Renal pelvis (tissue), 12 donors: ENCODE results near the gene TMEM235. TPM values are rescaled to one million over a fixed set of nuclear protein-coding genes. Genes with fewer than 3 reads are reported as not detected.

Experiments
- DNase-seq: peaks from one replicate; pipeline ENCODE4 v3.0.0-alpha.2; 2013
- long read RNA-seq, 16 experiments: transcript quantifications; one replicate each; lab custom pipeline, GENCODE V29; 2026
- polyA plus RNA-seq, 3 donors: library from polyadenylated mRNA; unstranded; fragments of 120-200 nt; gene quantifications; one replicate each; pipeline ENCODE4 v1.2.1, GENCODE V29; 2013; ENCODE audit not compliant: insufficient read length in 3 of 3

TMEM235 gene
- polyA plus RNA-seq: not detected
- long read RNA-seq, donor 1: 0 reads
- long read RNA-seq, donor 2: 0 reads
- long read RNA-seq, donor 3: 0 reads
- long read RNA-seq, donor 4: 0 reads
- long read RNA-seq, donor 5: 0 reads
- long read RNA-seq, donor 6: 0 reads
- long read RNA-seq, donor 7: 0 reads
- long read RNA-seq, donor 8: 0 reads
- long read RNA-seq, donor 9: 0 reads
- long read RNA-seq, donor 10: 0 reads
- long read RNA-seq, donor 11: 0 reads
- long read RNA-seq, donor 12: 0 reads
- long read RNA-seq, donor 13: 0 reads
- long read RNA-seq, donor 14: 0 reads
- long read RNA-seq, donor 15: 0 reads
- long read RNA-seq, donor 16: 0 reads

DNA sequence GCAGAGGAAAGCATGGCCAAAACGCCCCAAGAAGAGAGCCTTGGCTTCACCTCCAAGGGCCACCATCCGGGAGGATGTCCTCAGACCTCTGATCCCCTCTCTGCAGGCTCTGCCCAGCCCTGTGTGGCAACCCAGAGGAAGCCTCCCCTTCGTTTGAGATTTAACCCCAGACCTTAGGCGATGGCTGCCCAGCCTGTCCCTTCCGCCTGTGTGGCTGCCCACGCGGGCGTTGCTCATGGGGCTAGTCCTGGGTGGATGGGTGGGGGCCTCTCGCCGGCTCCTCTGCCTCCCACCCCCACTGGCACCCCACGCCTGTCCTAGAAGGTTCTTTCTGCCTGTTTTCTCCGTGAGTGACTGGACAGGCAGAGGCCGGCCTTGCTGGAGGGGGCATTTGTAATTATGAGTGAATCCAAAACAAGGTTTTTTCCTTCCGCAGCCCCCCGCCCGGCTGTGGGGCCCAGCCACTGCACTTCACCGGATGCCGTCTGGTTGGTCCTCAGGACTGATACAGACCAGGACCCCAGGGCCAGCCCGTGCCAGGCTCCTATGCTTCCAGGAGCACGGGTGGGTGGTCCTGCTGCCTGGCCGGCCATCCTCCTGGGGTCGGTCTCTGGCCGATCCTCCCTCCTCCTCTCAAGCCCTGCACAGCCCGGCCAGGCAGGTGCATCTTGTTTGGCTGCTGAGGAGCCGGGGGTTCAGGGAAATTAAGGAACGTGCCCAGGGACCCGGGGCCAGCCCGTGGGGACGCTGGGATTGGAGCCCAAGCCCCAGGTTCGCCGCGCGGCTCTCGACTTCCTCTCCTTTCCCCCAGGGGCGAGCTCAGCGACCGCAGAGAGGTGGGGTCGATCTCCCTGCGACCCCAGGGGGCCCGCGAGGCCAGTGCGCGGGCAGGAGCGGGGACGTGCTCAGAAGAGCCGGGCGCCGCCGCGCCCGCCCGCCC is at the start of gene TMEM235:
Gene TMEM235 (plus strand): TSS at position 636 of the 940 bp plus-strand sequence. CDS start 393 bp downstream, outside the sequence.
- no peak for DNase-seq

DNA sequence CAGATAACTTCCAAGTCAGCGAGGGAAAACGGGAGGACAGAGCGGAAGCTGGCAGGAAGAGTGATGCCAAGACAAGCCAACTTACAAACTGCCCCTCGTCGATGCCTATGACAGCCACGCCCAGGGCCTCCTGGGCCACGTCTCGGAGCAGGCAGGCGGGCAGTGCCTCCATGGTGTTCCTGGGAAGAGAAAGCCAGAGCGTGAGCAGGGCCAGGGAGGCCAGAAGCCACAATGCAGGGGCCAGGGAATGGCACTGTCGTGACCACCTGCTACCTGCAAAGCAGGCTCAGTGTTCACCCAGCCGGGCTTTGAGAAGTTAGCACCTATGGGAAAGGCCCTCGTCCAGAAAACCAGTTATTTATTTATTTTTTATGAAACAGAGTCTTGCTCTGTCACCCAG is 48.9 kb upstream of the TMEM235 start:
- DNase-seq: no peak

DNA sequence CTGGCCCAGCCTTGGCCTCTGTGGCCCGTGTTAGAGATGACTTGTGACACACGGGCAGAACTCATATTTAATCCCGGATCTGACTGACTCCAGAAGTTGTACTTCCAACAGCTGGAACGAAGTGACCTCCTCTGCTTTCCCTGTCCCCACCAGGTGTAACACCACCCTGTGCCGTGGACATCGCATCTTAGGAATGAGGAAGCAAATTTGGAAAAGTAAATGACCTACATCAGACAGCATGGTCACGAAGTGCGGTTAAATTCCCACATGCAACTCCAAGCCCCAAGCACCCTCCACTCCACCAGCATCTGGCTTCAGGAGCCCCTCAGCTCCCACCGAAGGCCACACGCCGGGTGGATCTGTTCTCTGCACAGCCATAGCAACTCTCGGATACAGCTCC is 47.5 kb upstream of the TMEM235 start:
- no peak for DNase-seq

DNA sequence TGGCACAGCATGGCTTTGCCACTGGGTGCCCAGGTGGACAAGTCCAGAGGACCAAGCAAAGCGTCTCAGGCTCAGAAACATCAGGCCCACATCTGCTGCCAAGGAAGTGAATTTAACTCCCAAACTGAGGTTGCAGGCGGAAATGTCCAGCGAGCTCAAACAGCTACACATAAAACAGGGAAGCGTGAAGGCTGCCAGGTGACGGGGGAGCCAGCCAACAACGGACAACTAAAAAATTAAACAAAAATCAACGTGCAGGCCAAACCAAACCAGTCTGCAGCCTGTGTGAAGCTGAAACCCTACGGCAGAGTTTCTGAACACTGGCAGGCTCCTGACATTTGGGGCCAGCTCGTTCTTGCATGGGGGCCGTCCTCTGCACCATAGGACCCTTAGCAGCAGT is 47.1 kb upstream of the TMEM235 start:
- DNase-seq: no peak

DNA sequence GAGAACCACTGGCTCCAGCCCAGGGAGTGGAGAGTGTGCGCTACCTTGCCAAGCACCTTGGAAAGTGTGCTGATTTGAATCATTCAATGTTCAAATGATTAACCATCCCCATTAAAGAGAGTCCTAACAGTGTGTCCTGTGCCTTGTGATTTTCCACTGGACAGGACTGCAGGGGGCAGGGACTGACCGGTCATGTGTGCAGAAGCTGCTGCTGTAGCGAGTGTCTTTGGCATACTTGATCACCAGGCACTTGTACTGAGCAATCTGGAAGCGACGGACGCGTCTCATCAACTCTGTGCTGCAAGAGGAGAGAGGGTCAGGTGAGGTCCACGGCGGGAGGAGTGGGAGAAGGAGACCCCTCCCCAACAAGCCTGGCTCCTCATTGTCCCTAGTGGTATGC is 46.6 kb upstream of the TMEM235 start:
- no peak for DNase-seq

DNA sequence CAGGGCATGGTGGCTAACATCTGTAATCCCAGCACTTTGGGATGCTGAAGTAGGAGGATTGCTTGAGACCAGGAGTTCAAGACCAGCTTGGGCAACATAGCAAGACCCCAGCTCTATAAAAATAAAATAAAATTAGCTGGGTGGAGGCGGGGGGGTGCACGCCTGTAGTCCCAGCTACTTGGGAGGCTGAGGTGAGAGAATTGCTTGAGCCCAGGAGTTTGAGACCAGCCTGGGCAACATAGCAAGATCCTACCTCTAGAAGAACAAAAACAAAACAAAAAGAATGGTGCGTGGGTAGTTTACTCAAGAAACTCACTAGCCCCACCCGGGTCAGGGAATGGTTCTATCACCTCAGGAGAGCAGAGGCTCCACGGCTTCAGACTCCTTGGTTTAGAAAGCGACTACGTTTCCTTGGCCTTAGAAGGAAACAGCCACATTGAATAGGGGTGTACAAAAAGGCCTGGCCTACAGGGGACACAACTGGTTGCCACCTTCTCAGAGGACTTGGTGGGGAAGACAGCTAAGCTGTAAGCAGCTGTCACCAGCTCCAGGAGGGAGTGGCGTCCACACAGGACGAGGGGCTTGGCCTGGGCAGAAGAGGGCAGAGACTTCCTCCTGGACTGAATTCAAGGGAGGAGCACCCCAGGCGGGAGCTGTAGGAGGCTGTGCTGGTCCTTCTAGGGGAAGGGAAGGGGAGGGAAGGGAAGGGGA is 45.3 kb upstream of the TMEM235 start:
- DNase-seq: no peak

DNA sequence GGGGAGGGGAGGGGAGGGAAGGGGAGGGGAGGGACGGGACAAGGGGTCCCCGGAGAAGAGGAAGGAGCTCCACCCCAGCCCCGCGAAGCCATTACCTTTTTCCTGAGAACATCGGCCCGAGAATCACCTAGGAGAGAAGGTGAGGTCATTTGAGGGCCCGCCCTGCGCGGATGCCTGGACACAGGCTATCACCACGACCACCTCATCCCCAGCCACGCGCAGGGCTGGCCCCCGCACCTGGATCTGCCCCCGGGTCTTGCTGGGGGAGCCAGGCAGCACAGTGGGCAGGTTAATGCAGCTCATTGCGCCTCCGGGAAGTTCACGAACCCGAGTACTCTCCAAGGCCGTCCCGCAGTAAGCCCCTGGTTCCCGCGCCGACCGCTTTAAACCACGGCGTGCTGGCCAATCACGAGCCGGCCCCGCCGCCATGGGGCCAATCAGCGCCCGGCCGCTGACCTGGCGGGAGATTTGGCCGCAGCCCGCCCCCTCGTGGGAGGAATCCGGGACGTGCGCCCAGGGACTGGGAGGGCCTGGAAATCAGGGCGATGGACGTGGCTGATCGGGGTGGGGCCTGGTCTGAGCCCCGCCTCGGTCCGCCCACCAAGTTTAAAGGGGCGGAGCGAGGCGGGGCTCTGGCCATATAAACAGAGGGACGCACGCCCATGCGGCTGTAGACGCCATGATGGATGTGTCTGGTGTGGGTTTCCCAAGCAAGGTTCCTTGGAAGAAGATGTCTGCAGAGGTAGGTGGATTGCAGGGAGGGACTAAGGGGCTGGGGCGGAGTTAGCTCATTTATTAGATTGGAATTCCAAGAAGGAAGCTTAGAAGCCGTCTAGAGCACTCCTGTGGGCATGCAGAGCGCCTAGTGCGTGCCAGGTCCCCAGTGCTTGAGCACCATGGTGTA is 44.5 kb upstream of the TMEM235 start, which contains the start of the genes AFMID and TK1:
Gene AFMID (plus strand): TSS at position 671 of the 904 bp plus-strand sequence. CDS start 9 bp downstream, at position 680.
Gene TK1 (minus strand): TSS at position 361 of the 904 bp plus-strand sequence. CDS start 58 bp downstream, at position 303.
- DNase-seq: peak; percentile 97

DNA sequence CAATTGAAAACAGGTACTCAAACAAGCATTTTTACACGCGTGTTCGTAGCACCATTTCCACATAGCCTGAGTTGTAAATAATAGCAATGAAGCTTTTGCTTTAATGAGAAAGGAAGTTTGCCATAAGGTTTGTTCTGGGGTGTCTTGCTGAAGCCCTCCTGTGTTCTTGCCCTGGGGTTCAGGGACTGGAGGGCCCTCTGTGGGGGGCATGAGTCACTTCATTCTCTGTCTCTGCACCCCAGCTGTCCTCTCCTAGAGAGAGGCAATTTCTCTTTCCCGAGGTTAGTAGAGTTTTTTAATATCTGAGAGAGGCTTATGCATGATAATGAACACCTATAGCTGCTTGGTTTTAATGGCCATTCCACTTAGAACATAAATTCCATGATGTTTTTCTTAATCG is 34.7 kb upstream of the TMEM235 start:
- no peak for DNase-seq

DNA sequence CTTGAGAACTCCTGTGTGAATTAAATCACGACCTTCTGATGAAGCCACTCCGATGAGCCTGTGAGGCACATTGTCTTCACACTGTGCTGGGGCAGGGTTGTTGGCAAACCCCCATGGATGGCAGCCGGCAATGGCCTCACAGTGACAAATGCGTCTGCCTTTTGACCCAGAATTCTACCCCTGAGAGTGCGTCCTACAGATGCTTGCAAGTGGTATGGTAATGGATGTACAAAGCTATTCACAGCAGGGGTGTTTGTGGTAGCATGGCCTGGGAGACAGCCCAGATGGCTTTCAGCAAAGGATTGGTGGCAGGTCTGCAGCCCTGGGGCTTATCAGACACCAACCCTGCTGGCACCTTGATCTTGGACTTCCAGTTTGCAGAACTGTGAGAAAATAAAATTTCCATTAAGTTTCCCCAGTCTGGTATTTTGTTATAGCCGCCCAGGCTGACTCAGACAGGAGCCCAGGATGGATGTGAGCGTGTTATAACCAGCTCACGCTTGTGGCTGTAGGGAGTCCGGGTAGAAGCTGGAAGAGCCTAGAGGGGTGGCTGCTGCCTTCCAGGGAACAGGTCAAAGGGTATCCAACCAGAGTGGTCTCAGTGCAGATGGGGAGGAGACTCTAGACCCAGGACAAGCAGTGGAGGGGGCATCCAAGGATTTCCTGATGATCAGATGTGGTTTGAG is 34.1 kb upstream of the TMEM235 start:
- no peak for DNase-seq

DNA sequence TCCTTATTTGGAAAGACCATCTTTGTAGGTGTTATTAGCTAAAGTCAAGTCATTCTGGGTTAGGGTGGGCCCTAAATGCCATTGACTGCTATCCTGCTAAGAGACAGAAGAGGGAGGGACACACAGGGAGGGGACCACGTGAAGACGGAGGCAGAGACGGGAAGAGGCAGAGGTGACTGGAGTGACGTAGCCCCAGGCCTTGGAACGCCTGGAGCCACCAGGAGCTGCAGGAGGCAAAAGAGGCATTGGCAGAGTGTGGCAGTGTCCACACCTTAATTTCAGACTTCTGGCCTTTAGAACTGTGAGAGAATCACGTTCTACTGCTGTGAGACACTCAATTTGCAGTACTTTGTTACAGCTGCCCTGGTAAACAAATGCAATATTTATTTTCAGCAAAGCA is 31.0 kb upstream of the TMEM235 start:
- no peak for DNase-seq

DNA sequence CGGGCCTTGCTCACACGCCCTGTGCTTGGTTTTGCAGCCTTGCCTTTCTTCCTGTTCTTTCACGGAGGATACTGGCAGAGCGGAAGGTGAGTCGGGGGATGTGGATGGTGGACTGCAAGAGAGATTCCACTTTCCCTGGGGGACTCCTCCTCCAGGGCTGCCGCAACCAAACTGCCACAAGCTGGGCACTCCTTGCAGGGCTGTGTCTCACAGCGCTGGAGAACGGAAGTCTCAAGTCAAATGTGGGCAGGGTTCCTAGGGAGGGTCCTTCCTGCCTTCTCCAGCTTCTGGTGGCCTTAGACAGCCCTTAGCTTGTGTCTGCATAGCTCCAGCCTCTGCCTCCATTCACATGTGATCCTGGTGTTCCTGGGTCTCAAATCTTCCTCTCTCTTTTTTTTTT is 28.8 kb upstream of the TMEM235 start:
- no peak for DNase-seq

DNA sequence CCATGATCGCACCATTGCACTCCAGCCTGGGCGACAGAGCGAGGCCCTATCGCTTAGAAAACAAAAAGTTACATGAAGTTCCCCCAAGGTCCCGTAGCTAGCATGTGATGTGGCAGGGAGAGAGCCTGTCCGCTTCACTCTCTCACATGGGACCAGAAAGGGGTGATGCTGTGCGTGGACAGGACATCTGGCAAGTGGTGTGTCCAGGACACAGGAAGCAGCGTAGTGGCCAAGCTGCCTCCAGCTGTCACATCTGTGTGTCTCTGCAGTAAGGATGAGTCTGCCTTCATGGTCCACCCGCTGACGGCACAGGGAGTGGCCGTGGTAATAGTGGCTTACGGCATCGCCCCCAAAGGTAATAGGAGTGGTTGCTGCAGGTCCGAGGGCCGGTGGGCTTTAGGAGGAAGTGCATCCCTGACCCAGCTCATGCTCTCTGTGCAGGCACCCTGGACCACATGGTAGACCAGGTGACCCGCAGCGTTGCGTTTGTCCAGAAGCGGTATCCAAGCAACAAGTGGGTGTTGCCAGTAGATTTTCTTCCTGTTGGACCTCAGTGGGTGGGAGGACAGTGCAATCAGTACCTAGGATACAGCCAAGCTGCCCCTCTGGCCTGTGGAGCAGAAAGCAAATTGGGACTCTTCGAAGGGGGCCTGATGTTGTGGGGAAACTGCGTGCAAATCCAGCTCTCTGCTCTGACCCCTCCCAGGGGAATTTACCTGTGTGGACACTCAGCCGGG is 26.9 kb upstream of the TMEM235 start:
- DNase-seq: no peak

DNA sequence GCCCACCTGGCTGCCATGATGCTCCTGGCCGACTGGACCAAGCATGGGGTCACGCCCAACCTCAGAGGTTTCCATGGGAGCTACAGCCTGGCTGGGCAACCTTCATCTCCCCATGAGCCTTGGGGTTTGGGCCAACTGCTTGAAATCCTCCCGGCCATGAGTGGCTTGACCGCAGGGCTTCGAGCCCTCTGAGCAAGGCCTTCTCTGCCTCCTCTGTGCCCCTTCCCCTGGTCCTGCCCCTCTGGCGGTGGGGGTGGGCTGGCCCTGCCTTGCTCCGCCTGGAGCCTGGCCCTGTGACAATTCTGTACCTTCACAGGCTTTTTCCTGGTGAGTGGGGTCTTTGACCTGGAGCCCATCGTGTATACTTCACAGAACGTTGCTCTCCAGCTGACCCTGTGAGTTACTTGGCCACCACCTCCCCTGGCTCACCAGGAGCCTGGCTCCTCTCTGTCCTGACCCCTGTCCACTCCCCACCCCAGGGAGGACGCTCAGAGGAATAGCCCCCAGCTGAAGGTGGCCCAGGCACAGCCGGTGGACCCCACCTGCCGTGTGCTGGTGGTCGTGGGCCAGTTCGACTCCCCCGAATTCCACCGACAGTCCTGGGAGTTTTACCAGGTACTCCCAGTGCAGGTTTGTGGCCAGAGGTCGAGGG is 26.2 kb upstream of the TMEM235 start:
- no peak for DNase-seq

DNA sequence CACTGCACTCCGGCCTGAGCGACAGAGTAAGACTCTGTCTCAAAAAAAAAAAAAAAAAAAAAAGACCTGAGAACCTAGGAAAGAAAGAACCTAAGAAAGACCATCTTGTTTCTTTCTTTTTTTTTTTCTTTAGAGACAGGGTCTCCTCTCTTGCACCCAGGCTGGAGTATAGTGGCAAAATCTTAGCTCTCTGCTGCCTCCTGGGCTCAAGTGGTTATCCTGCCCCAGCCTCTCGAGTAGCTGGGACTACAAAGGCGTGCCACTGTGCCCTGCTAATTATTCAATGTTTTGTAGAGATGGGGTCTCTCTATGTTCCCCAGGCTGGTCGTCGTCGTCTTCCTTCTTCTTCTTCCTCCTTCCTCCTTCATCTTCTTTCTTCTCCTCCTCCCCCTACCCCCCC is 25.1 kb upstream of the TMEM235 start:
- DNase-seq: no peak

DNA sequence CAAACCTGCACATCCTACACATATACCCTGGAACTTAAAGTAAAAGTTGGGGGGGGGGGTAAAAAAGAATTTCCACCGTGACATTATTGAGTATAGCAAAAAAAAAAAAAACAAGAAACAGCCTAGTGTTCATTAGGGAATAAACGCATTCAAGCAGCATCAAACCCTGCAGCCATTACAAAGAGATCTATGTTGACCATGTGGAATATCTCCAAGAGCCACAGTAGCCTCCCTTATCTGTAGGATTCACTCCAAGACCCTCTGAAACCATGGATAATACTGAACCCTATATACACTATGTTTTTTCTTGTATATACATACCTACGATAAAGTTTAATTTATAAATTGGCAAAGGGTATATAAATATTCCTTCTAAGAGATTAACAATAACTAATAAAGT is 22.9 kb upstream of the TMEM235 start:
- DNase-seq: no peak

DNA sequence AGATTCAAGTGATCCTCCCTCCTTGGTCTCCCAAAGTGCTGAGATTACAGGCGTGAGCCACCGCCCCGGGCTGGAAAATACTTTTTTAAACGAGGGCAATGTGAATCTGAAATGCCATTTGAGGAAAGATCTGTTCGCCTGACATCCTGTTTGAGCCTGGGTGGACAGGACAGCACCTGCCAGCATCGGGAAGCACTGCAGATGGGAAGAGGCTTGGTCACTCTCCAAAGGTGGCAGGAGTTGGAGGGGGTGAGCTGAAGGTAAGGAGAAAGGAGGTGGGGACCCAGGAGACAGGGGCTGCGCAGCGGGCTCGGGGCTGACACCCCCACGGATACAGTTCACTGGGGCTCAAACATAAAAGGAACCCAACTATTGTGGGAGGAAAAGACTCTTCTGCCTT is 21.3 kb upstream of the TMEM235 start:
- DNase-seq: no peak

DNA sequence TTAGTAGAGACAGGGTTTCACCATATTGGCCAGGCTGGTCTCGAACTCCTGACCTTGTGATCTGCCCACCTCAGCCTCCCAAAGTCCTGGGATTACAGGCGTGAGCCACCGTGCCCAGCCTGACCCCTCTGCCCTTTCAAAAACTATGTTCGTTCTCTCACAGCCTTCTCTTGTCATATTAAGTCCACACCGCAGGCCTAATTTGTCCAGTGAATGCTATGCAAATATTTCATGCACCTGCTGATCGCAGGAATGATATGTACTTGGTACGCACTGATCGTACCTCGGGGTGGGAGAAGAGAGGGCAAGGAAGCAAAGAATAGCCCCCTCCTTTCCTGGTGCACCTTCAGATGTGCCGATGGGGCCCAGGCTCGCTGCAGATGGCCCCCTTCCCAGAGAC is 20.4 kb upstream of the TMEM235 start:
- DNase-seq: no peak

DNA sequence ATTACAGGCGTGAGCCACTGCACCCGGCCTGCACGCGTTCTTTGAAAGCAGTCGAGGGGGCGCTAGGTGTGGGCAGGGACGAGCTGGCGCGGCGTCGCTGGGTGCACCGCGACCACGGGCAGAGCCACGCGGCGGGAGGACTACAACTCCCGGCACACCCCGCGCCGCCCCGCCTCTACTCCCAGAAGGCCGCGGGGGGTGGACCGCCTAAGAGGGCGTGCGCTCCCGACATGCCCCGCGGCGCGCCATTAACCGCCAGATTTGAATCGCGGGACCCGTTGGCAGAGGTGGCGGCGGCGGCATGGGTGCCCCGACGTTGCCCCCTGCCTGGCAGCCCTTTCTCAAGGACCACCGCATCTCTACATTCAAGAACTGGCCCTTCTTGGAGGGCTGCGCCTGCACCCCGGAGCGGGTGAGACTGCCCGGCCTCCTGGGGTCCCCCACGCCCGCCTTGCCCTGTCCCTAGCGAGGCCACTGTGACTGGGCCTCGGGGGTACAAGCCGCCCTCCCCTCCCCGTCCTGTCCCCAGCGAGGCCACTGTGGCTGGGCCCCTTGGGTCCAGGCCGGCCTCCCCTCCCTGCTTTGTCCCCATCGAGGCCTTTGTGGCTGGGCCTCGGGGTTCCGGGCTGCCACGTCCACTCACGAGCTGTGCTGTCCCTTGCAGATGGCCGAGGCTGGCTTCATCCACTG is 17.3 kb upstream of the TMEM235 start, which contains the start of gene BIRC5:
Gene BIRC5 (plus strand): TSS at position 238 of the 690 bp plus-strand sequence. CDS start 64 bp downstream, at position 302.
- DNase-seq: peak; percentile 87
